UCSD-AML1 (cell line): ENCODE results near the gene LIMS4.
"Not testable (repeated sequence)": the region's sequence is repeated elsewhere in the genome, so short reads cannot be mapped to it uniquely, and the experiment has no call there.

Experiments used
- DNase-seq: peaks from one replicate; lab custom pipeline; 2025; ENCODE audit not compliant: unreplicated experiment; lab: John Stamatoyannopoulos, UW

Gene LIMS4

DNA sequence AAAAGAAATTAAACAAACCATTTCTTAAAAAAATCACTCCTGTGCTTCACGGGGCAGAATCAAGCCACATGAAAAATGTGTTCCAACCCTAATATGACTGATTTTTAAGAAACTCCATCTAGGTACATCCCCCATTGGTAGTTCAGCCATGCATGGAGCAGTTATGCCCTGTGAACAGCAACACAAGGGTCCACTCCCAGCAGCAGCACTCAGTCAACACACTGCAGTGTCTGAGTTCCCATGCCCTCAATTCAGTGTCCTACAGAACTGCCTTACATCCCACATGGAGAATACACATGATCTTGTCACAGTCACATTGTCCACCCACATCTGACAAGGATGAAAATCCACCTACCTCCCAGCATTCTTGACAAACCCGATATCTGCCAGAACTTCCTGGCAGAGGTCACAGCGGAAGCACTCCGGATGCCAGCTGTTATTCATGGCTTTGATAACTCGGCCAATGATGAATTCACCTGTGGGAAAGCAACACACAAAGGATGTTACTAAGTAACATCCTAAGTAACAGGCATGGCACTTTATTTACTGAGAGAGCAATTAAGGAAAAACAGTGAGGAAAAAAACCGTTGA lies 17.4 kb downstream of the LIMS4 start:
- not testable (repeated sequence) for DNase-seq

DNA sequence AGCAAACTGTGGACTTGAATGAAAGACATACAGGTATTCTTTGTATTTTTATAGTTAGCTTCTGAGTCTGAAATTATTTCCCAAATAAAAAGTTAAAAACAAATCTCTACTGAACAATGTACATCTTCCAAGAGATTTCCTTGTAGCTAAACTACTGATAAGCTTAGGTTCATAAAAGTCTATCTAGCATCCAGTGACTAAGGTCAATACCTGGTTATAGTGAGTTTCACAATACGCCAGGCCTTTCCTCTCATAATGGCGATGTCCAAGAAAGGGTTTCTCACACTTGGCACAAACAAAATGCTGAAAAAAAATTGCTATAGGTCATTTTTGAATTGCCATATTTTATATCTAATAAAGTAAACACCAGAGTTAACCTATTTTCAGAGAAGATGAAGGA lies 21.7 kb downstream of the LIMS4 start:
- not testable (repeated sequence) for DNase-seq

DNA sequence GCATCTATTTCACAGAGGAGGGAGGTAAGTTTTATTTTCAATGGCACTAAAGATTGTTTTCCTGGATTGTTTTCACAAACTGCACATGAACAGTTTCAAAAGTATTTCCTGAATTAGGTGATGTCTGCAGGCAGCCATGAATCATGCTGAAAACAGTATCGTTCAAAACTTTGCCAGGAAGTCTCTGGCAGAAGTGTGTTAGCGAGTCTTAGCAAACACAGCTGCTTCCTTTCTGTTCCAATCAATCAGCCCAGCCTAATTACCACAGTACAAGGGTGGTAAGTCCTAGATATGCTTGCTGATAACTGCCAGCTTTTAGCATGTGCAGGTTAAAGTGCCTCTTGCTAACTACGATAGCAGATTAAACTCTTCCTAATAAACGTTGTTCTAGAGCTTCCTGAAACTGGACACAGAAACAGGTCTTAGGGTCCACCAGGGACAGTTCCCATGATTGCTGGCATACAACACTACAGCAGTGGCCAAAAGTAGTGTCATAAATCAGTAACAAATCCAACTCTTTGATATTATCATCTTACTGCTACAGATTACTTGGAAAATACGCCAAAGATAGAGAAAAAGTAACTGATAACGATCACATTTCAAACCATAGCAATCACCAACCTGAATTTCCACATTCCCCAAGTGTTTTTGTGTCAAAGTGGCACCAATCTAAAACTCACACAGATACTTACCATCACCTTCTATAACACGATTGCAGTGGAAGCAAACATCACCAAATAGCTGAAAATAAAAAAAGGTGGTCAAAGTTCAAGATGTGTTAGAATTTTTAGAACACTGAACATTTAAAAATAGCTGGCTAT lies 23.3 kb downstream of the LIMS4 start:
- not testable (repeated sequence) for DNase-seq

DNA sequence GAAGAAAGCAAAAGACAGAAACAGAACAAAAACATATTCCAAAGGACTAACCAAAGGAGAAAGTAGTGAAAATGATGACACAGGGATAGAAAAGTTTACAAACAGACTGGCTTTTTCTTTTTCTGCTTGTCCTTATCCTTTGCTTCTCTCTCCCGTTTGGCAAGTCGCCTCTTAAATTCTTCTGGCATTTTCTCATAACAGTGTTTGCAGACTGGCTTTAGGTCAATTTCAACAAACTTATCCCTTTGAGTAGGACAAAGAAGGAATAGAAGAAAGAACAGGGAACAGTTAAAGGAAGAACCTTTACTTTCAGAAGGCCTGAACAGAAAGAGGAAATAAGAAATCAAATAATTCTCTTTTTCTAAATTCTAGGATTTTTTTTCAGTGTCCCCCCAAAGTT lies 26.0 kb downstream of the LIMS4 start:
- not testable (repeated sequence) for DNase-seq

DNA sequence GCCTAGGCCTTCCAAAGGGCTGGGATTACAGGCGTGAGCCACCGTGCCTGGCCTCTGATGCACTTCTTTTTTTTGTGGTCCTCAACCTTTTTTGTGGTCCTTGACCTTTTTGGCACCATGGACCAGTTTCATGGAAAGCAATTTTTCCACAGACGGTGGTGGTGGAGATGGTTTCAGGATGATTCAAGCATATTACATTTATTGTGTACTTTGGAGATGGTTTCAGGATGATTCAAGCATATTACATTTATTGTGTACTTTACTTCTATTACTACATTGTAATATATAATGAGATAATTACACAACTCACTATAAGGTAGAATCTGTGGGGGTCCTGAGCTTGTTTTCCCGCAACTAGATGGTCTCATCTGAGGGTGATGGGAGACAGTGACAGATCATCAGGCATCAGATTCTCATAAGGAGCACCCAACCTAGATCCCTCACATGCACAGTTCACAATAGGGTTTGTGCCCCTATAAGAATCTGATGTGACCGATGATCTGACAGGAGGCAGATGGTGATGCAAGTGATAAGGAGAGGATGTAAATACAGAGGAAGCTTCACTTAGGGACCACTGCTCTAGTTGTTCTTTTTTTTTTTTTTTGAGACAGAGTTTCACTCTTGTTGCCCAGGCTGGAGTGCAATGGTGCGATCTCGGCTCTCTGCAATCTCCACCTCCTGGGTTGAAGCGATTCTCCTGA lies 29.2 kb downstream of the LIMS4 start:
- not testable (repeated sequence) for DNase-seq

DNA sequence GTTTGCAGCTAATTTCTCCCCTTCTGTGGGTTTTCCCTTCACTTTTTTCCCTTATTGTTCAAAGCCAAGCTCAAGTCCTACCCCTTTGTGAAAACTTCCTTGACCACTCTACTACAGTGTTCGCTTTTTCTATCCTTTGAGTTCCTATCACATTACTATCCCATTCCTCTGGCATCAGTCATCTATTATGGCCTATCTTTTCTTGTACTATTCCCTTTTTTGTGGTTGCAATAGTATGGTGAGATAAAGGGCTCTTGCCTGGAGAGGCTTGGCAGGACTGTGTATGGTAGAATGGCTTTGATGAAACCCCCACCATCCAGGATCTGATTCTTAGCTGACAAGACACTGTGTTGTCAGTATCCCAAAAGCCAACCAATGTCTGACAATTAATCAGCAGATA lies 30.7 kb downstream of the LIMS4 start:
- DNase-seq, result not testable (repeated sequence)

DNA sequence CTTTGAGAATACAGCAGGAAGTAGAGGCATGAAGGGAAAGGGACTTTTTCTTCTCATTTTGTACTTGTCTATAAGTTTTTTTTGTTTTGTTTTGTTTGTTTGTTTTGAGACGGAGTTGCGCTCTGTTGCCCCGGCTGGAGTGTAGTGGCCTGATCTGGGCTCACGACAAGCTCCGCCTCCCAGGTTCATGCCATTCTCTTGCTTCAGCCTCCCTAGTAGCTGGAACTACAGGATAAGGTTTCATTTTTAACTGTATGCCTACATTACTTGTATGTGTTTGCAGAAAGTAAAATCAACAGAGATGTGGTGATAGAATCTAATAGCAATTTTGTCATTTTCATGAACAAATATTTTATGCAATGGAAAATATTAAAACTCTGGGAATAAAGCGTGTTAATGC lies 38.1 kb downstream of the LIMS4 start:
- DNase-seq, result not testable (repeated sequence)

DNA sequence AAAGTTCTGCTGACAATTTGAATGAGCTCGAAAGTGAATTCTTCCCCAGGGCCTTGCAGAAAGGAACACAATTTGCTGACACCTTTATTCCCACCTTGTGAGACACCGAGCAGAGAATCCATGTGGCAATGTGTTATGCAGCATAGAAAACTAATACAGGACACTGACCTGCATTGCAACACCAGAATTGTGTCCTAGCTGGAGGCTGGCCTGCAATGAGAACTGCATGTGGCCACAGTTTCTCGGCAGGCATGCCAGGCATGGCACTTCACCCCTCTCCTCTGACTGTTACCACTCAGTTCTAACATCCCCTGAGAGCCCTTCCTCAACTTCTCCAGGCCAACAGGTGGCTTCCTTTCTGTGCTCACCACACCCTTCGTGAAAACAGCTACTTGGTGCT lies 46.9 kb downstream of the LIMS4 start:
- DNase-seq, result not testable (repeated sequence)

DNA sequence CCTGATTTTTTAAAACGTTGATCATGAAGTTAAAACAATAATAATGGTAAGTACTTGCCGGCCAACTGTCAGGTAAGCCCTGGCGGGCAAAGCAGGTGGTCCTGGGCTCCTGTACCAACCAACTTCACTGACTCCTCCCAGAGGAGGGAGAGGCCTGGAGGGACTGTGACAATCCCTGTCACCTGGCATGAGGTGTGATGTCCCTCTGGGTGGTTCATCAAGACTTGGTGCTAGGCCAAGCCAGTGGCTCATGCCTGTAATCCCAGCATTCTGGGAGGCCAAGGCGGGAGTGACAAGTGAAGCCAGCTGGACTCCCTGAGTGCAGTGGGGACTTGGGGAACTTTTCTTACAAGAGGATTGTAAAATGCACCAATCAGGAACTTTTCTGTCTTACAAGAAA lies 48.2 kb downstream of the LIMS4 start:
- not testable (repeated sequence) for DNase-seq

DNA sequence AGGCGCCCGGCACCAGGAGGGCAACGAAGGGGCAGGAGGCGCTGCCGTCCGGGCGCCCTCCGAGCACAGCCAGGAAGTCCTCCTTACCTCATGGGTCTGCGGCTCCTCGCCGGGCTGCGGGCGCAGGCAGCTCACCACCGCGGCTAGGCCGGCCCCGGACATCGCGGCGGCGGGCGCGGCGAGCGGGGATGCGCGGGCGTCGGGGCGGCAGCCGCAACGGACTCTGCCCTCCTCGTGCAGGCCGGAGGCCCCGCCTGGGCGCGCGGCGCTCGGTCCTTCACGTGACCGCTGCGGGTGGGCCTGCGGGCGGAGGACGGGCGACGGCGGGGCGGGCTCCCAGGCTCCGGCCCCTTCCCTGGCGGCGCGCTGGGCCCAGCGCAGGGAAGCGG lies 49.0 kb downstream of the LIMS4 start:
- not testable (repeated sequence) for DNase-seq

DNA sequence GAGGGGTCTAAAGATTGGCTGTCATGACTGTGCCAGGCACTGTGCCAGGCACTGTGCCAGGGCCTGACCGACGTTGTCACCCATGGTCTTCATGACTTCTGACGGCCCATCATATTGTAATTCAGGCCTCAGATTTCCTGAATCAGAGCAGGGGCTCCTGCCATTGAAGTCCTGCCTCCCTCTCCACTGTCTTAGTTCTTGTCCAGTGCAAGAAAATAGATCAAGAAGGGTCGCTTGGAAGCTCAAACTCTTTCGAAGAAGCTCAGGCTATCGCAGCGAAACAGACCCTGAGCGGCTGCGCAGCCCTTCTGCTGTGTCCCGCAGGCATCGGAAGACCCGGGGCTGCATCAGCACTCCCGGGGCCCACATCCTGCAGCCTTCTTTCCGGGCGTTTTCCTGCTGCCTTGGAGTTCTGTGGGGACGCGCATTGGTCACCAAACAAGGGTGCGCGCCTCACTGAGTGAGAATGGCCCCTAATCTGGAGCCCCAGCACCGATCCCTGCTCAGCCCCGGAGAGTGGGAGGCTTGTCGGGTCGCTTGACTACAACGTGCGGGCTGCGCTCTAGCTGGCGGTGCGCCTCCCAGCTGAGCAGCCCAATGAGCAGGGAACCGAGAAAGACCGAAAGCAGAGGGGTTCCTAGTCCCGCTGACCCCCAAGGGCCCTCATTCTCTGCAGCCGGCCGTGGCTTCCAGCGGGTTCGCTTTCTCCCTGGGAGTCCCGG lies 49.6 kb downstream of the LIMS4 start:
- DNase-seq, result not testable (repeated sequence)

DNA sequence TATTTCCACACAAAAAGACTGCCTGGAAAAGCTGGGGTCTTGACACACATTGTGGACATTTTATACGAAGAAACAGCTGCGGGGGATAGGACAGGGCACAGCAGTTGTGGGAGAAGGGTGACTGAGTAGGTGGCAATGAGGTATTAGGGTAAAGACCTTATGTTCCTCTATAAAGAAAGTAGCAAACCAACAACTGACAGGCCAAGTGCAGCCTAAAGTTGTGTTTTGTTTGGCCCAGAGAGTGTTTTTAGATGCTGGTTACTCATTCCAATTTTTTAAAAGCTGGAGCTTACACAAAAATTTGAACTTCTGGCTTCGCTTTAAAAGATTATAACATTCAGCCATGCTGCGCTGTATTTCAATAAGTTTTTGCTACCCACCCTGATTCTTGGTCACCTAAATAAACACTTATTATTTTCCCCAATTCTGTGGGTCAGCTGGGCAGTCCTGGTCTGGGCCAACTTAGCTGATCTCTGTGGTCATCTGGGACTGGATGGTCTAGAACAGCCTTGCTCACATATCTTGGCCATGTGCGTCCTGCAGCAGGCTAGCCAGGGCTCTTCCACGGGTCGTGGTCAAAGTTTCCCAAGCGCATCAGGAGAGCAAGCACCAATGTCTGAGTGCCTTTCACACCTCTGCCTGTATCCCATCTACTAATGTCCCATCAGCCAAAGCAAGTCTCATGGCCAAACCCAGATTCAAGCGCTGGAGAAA lies 51.8 kb downstream of the LIMS4 start:
- not testable (repeated sequence) for DNase-seq

DNA sequence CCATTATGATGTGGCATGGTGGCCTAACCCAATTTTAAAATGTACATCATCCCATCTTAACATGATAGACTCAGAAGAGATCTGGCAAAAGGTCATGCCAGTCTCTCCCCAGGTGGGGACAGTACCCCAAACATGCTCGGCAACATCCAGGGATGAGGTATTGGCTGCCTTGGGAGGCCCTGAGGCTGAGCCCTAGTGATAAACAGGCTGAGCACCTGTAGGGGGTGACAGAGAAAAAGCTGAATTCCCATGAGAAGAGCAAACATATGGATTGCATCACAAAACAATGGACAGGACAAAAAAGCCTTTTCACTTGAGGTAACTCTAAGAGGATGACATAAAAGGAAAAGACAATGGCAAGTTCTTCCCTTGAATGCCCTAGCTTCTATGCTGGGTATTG lies 65.5 kb downstream of the LIMS4 start:
- not testable (repeated sequence) for DNase-seq

DNA sequence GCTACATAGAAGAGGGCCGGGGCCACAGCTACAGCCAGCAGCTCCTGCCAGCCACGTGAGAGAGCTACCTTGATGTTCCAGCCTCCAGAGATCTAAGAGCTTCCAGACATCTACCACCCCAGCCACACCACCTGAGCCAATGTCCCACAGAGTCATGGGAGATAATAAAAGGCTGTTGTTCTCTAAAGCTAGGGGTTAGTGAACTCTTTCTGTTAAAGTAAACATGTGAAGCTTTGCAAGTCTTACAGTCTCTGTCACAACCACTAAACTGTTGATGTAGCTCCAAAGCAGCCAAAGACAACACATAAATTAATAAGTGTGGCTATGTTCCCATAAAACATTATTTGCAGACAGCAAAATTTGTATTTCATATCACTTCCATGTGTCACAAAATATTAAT lies 67.6 kb downstream of the LIMS4 start:
- not testable (repeated sequence) for DNase-seq

DNA sequence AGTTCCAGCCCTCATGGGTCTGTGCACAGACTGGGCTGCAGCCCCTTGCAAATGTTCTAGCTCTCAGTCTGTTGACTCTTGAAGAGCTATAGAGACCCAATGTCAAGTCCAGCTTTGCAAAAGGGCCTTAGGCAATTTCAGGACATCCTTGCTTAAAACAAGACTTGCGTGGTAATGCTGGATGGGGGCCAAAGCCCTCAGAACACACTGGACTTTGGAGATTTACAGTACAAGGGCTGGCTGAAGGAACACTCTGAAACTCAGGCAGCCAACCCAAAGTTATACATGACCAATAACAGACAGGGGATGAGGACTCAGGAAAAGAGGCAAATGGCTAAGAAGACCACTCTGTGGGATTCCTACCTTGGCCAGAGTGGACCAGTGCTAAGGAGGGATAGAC lies 68.4 kb downstream of the LIMS4 start:
- DNase-seq, result not testable (repeated sequence)

DNA sequence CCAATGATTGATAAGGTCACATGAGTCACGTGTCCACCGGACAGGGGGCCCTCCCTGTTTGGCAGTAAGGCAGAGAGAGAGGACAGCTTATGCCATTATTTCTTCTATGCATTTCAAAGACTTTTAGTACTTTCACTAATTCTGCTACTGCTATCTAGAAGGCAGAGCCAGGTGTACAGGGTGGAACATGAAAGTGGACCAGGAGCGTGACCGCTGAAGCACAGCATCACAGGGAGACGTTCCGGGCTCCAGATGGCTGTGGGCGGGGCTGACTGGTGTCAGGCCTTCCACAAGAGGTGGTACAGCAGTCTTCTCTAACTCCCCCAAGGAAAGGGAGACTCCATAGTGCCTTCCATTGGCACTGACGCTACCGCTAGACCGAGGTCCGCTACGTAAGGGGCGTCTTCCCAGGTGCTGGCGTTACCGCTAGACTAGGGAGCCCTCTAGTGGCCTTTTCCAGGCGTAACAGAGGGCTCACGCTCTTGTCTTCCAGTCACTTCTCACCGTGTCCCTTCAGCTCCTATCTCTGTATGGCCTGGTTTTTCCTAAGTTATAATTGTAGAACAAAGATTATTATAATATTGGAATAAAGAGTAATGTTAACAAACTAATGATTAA lies 71.5 kb downstream of the LIMS4 start:
- DNase-seq, result not testable (repeated sequence)

DNA sequence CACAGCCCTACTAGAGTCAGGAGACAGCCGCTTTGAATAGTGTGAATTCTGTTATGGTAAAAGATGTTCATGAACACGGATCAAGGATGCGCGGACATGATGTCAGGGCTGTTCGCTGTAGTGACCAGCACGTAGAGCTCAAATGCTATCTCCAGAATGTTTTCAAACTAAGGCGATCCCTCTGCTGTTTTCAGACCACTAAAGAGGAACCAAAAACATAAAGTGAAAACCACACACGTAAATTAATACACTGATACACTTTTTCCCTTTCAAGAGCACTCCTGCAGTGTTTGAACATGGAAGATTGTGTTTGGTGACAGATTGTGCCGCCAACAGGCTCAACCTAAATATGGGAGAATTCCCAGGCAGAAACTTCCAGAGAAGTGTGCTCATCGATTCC lies 73.2 kb downstream of the LIMS4 start:
- not testable (repeated sequence) for DNase-seq

DNA sequence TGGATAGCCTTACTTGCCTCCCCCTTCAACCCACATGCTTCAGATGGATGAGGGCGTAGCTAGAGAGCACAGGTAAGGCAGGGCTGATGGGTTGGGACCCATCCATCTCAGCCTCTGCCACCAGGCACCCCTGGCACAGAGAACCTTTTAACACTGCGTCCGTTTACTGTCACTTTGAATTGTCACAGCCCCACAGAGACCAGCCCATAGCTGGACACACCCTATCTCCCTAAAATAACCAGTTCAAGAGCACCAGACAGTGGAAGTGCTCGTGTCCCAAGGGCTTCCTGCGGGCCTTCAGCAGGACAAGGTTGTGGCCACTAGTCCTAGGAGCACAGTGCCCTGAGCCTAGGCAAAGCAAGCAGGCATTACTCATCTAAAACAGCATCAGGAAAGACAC lies 76.6 kb downstream of the LIMS4 start:
- not testable (repeated sequence) for DNase-seq
